Prostate gland (tissue), 2 donors: ENCODE measurements around the gene ZNF148.
"Not testable (repeated sequence)": the region's sequence is repeated elsewhere in the genome, so short reads cannot be mapped to it uniquely, and the experiment has no call there.

ENCODE experiments used
- CTCF ChIP-seq, 4 experiments: fragments of 200-600 bp in 2 of 4; fragments of 450-650 bp in 2 of 4; sonication (generic) in 2 of 4; IDR thresholded peaks; 1 replicate in 3 of 4; 2 replicates in 1 of 4; pipeline ENCODE4 v1.5.1; 2016 to 2019; ENCODE audit warnings: antibody characterized with exemption in 4 of 4, mild to moderate bottlenecking in 2 of 4, moderate library complexity in 2 of 4
- POLR2AphosphoS5 ChIP-seq: sonication (generic); formaldehyde crosslinking; IDR thresholded peaks from one replicate; pipeline ENCODE4 v1.6.1; 2017; ENCODE audit warnings: antibody characterized with exemption

DNA sequence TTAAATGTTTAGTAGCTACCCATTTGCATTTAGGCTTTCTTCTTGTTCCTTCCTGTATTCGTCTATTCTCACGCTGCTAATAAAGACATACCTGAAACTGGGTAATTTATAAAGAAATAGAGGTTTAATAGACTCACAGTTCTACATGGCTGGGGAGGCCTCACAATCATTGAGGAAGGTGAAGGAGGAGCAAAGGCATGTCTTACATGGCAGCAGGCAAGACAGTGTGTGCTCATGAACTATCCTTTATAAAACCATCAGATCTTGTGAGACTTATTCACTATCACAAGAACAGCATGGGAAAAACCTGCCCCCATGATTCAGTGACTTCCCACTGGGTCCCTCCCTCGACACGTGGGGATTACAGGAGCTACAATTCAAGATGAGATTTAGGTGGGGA, 30.4 kb upstream of the ZNF148 start:
- not testable (repeated sequence) for TF ChIP-seq POLR2AphosphoS5; CTCF (IDR thresholded peaks at IDR 0.05)
